NCI-H2171 treated with DMSO at 0.1 percent for 48 hours (cell line): ENCODE results near the gene MAT1A.
"Not testable (repeated sequence)": the region's sequence is repeated elsewhere in the genome, so short reads cannot be mapped to it uniquely, and the experiment has no call there.

Experiments
- DNase-seq: peaks from one replicate; lab custom pipeline; 2025; lab: John Stamatoyannopoulos, UW

Gene MAT1A

DNA sequence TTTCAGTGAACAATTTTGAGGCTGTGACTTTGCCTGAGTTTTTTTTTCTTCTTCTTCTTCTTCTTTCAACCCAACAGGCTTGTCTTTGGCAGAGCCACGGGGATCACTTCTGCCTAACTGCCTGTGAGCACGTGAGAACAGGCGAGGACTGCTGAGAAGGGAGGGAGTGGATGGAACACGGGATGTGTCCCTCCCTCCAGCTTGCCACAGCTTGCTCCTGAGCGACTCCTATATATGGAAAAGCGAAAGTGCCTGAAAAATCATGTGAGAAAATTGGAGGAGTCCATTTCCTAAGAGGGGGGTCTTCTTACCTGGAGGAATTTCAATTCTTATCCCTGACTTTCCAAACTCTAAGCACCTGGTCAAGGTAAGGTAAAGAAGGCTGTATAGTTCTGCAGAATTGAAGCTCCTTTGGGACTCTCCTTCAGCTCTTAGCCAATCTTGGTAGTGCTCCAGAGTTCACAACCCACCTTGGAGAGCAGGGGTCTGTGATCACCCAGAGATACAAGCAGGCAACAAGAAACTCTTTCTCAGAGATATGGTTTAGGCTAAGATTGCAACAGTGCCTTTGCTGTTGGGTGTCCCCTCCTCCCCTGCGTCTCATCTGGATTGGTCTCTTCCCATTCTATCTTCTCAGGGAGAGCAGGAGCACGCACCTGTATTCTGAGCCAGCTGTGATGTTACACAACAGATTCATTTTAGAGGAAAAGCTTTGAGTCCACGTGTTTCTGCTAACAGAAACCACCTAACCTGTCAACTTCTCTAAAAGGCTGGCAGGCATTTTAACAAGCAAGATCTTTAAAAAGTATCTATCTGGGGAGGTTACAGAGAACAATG, at the start of gene MAT1A:
Gene MAT1A (minus strand): TSS at position 208 of the 837 bp plus-strand sequence. CDS start 235 bp downstream, outside the sequence.
- peak; percentile 34 for DNase-seq

DNA sequence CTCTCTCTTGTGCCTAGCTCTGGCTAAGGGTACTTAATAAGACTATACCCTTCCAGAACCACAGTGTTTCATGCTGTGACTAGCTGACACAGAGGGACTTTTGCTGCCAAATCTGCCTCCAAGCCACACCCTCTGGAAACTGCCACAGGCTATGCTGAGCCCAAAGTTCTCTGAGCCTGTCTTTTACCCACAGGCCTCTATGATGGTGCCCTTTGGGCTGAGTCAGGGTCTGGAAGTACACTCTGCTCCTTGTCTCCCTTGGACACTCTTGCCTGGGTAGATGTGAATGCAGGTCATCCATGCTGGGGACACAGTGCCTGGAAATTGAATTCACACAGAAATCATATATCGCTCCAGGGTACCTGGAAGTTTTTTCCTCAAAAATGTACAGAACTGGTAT, 44.5 kb upstream of the MAT1A start:
- no peak for DNase-seq

DNA sequence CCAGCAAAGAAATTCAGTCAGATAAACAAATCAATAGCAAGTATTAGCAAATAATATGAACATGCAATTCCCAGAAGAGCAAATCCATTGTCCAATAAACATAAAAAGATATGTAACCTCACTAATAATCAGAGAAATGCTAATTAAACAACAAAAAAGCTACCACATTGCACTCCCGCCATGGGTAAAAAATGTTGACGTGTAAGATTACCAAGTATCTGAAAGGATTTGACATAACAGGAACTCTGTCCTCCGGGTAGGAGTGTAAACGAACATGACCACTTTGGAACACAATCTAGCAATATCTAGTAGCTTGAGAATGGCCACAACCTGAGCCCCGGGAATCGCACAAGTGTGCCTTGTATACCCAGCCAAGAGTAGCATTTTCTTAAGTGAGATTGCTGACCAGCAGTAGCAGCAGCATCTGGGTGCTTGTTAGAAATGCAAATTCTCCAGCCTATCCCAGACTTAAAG, 35.5 kb upstream of the MAT1A start:
- DNase-seq, result no peak

GRCh38 chr10:80324086-80324485, 34.6 kb upstream of the MAT1A start:
- peak; percentile 49 for DNase-seq

- no peak for DNase-seq
Observed at GRCh38 chr10:80323311-80323710, 33.9 kb upstream of the MAT1A start.

- DNase-seq, result no peak
Observed at GRCh38 chr10:80322711-80323110, 33.3 kb upstream of the MAT1A start.

- no peak for DNase-seq
Observed at GRCh38 chr10:80322158-80322557, 32.7 kb upstream of the MAT1A start.

DNA sequence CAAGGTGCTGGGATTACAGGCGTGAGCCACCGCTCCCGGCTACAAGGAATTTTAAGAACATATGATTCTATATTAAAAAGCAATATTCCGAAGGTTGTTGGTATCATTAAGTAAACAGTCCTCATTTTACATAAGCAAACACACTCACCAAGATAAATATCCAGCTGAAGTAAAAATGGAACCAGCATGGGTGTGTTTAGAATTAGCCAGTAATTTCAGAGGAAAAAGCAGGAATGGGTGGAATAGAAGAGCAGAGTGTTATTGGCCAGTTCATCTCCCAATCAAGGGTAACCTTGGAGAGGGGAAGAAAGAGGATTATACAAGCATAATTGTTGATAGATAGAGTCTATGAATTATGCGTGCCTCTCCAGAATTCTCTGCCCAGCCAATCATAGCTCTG, 31.7 kb upstream of the MAT1A start:
- no peak for DNase-seq

DNA sequence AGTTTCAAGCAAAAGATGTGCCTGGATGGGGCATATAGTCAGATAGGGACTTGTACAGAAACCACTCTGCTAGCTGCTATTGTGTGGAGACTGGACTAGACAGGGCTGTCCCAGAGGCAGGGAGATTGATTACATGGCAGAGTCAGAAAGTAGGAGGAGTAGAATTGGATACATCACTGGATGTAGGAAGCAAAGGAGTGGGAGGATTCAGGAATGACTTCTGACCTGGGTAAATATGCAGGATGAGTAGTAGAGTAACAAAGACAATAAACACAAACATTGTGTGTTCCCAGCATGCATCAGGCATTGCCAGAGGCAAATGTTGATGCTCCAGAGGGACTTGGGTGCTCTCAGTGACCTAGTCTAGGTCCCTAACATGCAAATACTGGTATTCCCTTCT, 30.9 kb upstream of the MAT1A start:
- DNase-seq, result no peak

GRCh38 chr10:80319725-80320290, 30.4 kb upstream of the MAT1A start:
- no peak for DNase-seq

DNA sequence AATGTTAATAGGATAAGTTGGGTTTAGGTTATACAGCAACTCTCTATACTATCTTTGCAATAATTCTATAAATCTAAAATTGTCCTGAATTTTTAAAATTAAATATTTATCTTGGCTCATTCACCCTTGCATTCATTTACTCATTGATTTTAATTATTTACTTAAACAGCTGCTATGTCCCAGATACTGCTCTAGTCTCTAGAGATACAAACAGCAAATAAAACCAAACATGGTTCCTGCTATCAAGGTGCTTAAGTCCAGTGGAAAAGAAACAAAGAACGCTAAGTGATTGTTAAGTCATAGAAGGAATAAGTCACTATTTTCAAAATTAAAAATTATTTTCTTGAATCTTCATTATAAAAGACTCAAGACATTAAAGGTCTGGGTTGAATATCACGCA, 29.9 kb upstream of the MAT1A start:
- DNase-seq, result no peak

- DNase-seq, result no peak
Observed at GRCh38 chr10:80318742-80319141, 29.3 kb upstream of the MAT1A start.

GRCh38 chr10:80315391-80315790, 25.9 kb upstream of the MAT1A start:
- no peak for DNase-seq

- DNase-seq, result no peak
Observed at GRCh38 chr10:80313523-80313922, 24.1 kb upstream of the MAT1A start.

GRCh38 chr10:80305989-80306388, 16.5 kb upstream of the MAT1A start:
- DNase-seq, result not testable (repeated sequence)

DNA sequence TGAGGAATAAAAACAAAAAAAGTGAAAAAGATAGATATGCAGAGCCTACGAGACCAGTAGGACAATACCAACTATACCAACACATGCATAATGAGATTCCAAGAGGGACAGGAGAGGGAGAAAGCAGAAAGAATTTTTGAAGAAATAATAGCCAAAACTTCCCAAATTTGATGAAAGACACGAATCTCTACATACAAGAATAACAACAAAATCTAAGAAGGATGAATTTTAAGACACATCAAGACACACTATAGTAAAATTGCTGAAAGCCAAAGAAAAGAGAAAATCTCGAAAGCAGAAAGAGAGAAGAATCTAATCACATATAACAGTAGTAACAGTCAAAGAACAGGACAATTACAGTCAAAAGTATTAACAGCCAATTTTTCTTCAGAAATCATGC, 7.5 kb upstream of the MAT1A start:
- no peak for DNase-seq

- no peak for DNase-seq
Observed at GRCh38 chr10:80292607-80293239, 3.3 kb upstream of the MAT1A start.

DNA sequence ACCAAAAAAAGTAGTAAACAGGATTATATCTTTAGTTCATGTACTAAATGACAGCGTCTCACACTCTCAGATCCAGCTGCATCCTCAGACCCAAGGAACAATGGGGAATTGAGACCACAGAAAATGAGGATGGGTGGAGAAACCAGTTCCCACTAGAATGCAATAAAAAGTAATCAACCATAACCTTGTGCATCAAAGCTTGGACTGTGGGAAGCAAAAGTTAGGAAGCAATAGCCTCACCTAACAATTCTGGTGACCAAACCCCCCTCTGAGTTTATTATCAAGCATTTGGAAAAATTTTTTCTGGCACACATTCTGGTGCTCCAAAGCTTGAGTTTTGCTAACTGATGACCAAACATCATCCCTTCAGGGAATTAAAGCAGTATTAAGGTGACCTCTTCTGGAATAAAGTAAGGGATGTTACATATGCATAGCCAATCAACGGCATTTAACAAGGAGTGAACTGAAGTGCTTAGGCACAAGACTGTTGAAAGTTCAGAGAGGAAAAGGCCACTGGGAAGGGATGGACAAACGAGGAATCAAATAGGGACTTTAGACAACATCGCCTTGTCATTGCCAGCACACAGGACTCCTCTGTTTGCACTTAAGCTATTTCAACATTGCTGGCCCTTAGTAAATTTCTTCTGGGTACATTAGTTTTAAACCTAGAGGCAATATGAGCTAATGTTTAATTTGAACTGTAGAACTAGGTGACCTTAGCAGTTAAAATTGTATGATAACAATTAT, 1.2 kb upstream of the MAT1A start:
- no peak for DNase-seq

DNA sequence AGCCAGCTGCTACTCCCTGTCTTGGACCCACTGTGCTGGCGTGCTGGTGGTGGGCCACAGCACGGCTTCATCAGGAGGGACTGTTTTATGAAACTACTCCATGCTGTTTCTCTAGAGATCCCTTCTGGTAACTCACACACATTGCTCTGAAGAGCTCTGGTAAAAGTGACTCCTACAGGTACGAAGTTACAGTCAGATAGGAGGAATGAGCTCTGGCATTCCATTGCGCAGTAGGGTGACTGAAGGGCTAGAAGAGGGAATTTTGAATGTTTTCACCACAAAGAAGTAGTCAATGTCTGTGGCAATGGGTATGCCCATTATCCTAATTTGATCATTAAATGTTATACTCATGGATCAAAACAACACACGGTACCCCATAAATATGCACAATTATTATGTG, 609 bp downstream of the MAT1A start:
- DNase-seq, result no peak

- DNase-seq, result no peak
Observed at GRCh38 chr10:80284522-80284921, 4.9 kb downstream of the MAT1A start.

DNA sequence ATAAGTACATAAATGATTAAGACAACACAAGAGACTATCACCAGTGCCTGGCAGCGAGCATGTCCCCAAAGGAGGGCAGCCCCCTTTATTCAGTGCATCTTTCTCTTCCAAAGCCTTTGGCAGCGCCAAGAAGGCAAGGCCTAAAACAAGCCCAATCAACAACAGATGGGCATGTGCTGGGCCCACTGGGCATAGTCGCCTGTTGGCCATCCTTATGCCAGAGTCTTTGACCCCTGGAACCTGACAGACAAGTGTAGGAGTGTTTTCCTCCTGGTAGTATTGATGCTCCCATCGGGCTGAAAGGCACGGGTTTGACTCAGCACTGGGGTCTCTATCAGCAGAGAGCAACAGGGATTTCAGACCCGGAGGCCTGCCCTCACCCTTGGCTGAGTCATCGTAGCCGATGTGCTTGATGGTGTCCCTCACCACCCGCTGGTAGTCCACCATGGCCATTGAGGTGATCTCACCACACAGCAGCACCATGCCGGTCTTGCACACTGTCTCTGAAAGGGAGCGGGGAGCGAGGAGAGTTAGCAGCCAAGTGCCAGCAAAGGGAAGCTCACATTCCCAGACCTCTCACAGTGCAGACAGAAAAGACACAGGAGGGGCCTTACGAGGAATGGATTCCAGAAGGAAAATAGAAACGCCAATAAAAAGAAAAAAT, 5.8 kb downstream of the MAT1A start:
- no peak for DNase-seq

GRCh38 chr10:80283119-80283518, 6.3 kb downstream of the MAT1A start:
- DNase-seq, result no peak
